NCI-H524 (cell line): ENCODE measurements around the gene PGBD4.

Experiments
- DNase-seq, 2 experiments: peaks; one replicate each; lab custom pipeline; 2025; lab: John Stamatoyannopoulos, UW

Gene PGBD4

DNA sequence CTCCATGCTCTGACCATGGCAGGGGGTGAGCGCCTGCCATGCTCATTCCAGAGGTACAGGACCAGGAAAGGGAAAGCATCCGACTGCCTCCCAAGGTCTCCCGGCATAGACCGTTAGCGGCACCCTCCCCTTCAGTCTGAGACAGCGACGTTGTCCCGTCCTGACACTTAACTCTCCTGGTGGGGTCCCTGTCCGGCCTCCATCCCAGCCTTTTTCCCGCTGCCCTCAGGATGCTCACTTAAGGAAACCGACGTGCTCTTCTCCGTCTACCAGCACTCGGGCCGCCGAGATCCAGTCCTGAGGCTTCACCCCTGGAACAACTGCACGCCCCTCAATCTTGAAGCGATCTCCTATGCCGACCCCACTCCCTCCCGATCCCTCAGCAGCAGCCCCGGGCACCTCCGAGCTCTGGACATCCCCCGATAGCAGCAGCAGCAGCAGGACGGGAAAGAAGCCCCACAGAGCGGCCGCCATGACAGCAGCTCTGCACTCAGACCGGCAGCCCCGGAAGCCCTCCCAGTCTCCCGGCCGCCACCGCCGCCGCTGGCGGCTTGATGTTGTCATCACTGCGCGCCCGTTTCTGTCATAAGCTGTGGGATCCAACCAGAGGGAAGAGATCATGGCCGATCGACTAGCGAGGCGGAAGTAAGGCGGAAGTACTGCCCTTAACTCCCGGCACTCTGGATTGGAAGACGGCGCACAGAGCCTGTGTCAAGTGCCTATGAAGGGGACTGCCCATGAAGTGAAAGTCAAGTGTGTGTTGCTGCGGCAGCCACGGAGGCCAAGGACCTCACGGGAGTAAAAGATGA, at the start of gene PGBD4, which contains the start of gene EMC7:
Gene PGBD4 (plus strand): TSS at position 718 of the 809 bp plus-strand sequence. CDS start 449 bp downstream, outside the sequence.
Gene EMC7 (minus strand): TSS at position 497 of the 809 bp plus-strand sequence. CDS start 23 bp downstream, at position 474.
- peak; percentile 99 for DNase-seq

DNA sequence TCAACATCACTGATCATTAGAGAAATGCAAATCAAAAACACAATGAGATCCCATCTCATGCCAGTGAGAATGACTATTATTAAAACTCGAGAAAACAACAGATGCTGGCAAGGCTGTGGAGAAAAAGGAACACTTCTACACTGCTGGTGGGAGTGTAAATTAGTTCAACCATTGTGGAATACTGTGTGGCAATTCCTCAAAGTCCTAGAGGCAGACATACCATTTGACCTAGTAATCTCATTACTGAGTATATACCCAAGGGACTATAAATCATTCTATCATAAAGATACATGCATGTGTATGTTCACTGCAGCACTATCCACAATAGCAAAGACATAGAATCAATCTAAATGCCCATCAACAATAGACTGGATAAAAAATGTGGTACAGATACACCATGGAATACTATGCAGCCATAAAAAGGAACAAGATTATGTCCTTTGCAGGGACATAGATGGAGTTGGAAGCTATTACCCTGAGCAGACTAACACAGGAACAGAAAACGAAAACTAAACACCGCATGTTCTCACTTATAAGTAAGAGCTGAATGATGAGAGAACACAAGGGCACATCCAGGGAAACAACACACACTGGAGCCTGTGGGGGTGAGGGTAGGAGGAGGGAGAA, 47.7 kb upstream of the PGBD4 start:
- DNase-seq = no peak

DNA sequence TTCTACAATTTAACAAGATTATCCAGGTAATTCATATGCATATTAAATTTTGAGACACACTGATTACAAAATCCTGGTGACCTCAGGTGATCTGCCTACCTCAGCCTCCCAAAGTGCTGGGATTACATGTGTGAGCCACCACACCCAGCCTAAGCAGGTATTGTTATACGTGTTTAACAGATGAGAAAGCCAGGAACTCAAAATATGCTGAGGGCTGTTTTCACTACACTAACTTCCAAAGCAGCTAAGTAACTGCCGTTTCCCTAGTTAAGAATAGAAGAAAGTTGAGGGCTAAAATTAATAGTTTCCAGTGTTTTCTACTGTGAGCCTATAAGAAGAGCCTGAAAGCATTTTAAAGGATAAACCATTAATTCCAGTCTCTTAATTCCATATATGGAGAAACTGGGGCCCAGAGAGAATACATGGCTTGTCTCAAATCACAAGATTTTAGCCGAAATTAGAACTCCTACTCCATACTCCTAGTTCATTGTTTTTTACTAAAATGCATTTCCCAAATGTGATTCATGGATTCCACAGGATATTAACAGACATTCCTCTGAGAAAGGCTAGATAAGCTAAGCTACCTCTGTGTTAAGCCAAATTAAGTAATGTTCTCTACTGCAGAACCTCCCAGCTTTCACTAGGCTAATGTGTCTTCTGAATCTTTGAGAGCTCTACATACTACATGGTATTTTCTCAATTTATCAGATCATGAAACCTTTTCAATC, 45.9 kb upstream of the PGBD4 start:
- no peak for DNase-seq

GRCh38 chr15:34056911-34057310, 45.0 kb upstream of the PGBD4 start:
- no peak for DNase-seq

GRCh38 chr15:34059476-34059875, 42.4 kb upstream of the PGBD4 start:
- DNase-seq = no peak

- no peak for DNase-seq
These were observed 41.9 kb upstream of the PGBD4 start for GRCh38 chr15:34059946-34060345.

DNA sequence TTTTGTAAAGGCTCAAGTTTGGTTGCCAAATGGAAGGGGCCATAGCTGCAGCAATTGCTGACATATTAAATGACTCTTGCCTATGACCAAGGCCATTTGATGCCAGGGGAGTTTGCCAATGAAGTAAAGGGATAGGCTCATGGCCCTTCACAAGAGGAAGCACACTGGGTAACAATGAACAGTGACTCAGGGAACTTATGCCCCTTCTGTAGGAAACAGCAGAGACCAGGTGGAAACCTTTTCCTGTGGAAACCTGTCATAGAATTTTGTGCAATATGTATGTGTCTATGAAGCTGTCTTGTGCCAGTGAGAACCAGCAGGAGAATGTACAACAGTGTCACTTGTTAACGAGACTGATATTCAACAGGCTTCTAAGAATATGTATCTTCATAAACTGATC, 37.4 kb upstream of the PGBD4 start:
- DNase-seq = no peak

GRCh38 chr15:34065261-34065660, 36.6 kb upstream of the PGBD4 start:
- DNase-seq = no peak

- no peak for DNase-seq
These were observed 35.9 kb upstream of the PGBD4 start for GRCh38 chr15:34065941-34066340.

GRCh38 chr15:34070003-34070402, 31.9 kb upstream of the PGBD4 start:
- no peak for DNase-seq

DNA sequence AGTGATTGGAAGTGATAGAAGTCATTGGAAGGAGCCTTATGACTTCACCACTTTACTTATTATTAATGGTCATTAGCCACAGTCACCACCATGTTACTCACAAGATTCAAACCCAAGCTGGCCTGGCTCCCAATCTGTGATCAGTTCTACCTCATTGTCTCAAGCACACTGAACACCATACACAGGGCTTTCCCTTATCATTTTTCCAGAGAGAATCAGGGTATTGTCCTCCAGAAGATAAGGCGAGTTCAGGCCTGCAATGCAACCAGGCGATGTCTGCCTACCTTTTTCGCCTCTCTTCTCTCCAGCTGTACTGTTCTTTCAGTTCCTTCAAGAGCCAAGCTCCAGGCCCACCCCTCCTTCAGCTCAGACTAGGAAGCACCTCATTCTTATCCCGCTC, 25.1 kb upstream of the PGBD4 start:
- no peak for DNase-seq

DNA sequence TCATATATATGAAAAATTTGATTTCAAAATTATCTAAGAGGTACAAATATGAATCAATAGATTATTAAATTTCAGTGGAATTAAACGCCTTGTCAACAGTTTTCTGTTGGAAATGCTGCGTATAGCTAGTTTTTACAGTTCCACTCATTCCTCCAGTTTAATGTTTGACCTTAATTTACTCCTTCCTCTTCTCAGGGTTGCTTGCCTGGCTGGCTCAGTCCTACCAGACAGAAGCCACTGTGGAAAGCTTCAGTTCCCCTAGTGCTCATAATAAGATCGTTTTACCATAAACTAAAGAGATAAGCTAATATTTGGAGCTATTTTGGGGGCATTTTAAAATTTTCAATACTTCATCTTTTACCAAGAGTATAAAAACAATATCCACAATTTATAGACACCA, 23.0 kb upstream of the PGBD4 start:
- DNase-seq = no peak

- DNase-seq = no peak
These were observed 22.0 kb upstream of the PGBD4 start for GRCh38 chr15:34079904-34080303.

- DNase-seq = no peak
These were observed 17.8 kb upstream of the PGBD4 start for GRCh38 chr15:34084086-34084485.

DNA sequence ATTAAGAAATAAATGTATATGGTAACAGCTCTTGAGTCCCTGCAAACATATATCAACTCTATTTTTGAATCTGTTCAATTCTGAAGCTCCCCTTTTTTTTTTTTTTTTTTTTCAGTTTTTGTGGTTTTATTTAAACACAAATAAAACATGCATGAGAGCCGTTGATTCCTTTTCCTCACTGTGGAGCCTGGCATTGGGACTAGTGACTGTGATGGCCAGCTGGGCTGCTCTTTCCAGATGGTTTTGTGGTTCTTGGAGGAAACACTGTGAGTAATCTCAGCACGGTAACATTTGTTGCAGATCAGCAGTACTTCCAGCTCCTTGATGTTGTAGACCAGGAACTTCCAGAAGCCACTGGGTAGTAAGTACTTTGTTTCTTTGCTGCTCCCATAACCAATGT, 16.1 kb upstream of the PGBD4 start:
- no peak for DNase-seq

DNA sequence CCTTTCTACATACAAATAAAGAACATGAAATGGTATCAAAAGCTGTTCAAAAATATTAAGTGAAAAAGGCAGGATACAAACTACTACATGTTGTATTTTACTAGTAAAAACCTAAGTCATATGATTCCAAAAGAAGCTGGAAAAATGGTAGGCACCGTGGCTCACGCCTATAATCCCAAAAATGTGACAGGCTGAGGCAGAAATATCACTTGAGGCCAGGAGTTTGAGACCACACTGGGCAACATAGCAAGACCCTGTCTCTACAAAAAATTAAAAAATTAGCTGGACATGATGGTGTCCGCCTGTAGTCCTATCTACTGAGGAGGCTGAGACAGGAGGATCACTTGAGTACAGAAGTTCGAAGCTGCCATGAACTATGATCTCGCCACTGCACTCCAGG, 2.0 kb upstream of the PGBD4 start:
- no peak for DNase-seq

DNA sequence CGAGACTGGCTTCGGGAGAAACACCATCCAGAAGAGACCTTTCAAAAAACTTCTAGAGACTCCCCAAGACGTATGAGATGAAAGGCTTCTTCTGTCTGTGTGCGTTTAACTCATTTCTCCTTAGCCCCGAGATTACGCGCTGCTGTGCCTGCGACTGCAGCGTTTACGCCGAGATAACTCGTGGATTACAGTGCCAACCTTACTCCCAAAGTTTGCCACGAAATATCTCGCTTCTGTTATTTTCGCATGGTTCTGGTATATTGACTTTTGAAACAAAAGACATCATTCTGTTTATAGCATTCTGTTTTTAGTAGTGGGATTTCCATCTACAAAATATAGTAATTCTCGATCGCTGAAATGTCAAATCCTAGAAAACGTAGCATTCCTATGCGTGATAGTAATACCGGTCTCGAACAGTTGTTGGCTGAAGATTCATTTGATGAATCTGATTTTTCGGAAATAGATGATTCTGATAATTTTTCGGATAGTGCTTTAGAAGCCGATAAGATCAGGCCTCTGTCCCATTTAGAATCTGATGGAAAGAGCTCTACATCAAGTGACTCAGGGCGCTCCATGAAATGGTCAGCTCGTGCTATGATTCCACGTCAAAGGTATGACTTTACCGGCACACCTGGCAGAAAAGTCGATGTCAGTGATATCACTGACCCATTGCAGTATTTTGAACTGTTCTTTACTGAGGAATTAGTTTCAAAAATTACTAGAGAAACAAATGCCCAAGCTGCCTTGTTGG, 467 bp downstream of the PGBD4 start:
- no peak for DNase-seq

DNA sequence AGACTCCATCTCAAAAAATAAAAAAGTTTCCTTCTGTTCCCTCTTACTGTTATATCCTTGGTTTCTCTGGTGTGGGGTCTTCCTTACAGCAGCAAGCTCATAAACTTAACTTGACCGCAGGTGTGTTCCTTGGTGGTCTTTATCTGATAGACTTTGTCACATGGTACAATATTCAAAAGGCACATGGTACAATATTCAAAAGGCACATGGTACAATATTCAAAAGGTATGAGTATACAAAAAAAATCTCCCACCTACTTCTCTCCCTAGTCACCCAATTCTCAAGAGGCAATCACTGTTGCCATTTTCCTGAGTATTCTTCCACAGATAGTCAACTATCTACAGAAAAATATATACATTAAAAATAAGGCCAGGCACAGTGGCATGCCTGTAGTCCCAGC, 4.5 kb downstream of the PGBD4 start:
- no peak for DNase-seq

DNA sequence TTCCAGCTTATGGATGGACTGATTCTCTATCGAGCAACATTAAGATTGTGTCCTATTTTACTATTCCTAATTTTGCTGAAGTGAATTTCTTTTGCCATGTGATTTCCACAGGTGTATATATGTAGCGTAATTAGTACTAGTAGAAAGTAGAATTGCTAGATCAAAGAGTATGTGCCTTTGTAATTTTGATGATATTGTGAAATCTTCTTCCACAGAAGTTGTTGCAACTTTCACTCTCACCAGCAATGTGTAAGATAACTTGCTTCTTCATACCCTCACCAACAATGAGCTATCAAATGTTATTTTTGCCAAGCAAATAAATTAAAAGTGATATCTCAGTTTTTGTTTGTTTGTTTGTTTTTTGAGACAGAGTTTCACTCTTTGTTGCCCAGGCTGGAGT, 5.4 kb downstream of the PGBD4 start:
- DNase-seq = no peak

GRCh38 chr15:34109797-34110663, 8.1 kb downstream of the PGBD4 start:
- peak; percentile 80 to 92 for DNase-seq

- DNase-seq = no peak
These were observed 9.6 kb downstream of the PGBD4 start for GRCh38 chr15:34111488-34111887.
